Neural cell (in vitro differentiated cells): ENCODE results near the gene SRGAP3. TPM values are rescaled to one million over a fixed set of nuclear protein-coding genes. Genes with fewer than 3 reads are reported as not detected.

Experiments used
- H2AFZ ChIP-seq: fragments of 200-600, 300-800 bp; sonication (generic), shearing (Covaris generic); 2 replicates; pipeline ENCODE4 v1.6.0; 2014; ENCODE audit warnings: low read depth, mild to moderate bottlenecking, antibody characterized with exemption, low read length, moderate library complexity
- H3F3A ChIP-seq: fragments of 200-600 bp; shearing (Covaris generic); 2 replicates; pipeline ENCODE4 v1.6.1; 2016; ENCODE audit warnings: mild to moderate bottlenecking, moderate library complexity, mixed read lengths, antibody characterized with exemption, low read length; ENCODE audit not compliant: insufficient read depth, poor library complexity, severe bottlenecking
- H3K27ac ChIP-seq: fragments of 200-600, 300-800 bp; sonication (generic), shearing (Covaris generic); 2 replicates; pipeline ENCODE4 v1.5.1; 2014; ENCODE audit warnings: mild to moderate bottlenecking, low read length, moderate library complexity
- H3K27me3 ChIP-seq: fragments of 300-800, 200-600 bp; sonication (generic), shearing (Covaris generic); 2 replicates; pipeline ENCODE4 v1.6.0; 2014; ENCODE audit warnings: mild to moderate bottlenecking, low read depth, low read length, moderate library complexity; ENCODE audit not compliant: insufficient read depth
- H3K36me3 ChIP-seq: fragments of 300-800, 200-600 bp; sonication (generic), shearing (Covaris generic); 2 replicates; pipeline ENCODE4 v1.5.1; 2014; ENCODE audit warnings: mild to moderate bottlenecking, antibody characterized with exemption, low read length, moderate library complexity; ENCODE audit not compliant: insufficient read depth
- H3K4me2 ChIP-seq: fragments of 300-800, 200-600 bp; sonication (generic), shearing (Covaris generic); 2 replicates; pipeline ENCODE4 v1.6.0; 2014; ENCODE audit warnings: mild to moderate bottlenecking, low read length
- H3K4me3 ChIP-seq: fragments of 300-800, 200-600 bp; sonication (generic), shearing (Covaris generic); 2 replicates; pipeline ENCODE4 v1.5.1; 2014; ENCODE audit warnings: mild to moderate bottlenecking, low read length, moderate library complexity
- H3K79me2 ChIP-seq: fragments of 200-600 bp; shearing (Covaris generic); replicated peaks from 2 replicates; pipeline ENCODE4 v1.6.0; 2014; ENCODE audit warnings: mild to moderate bottlenecking, low read length, moderate library complexity; ENCODE audit not compliant: insufficient read depth
- H3K9ac ChIP-seq: fragments of 300-800, 200-600 bp; sonication (generic), shearing (Covaris generic); 2 replicates; pipeline ENCODE4 v1.6.1; 2016; ENCODE audit warnings: mild to moderate bottlenecking, low read length, mixed read lengths
- H3K9me2 ChIP-seq: fragments of 200-600 bp; shearing (Covaris generic); 2 replicates; pipeline ENCODE4 v1.6.1; 2016; ENCODE audit warnings: mild to moderate bottlenecking, low read length, mixed read lengths; ENCODE audit not compliant: insufficient read depth
- H3K9me3 ChIP-seq: fragments of 200-600, 300-800 bp; sonication (generic), shearing (Covaris generic); 2 replicates; pipeline ENCODE4 v1.6.1; 2016; ENCODE audit warnings: mild to moderate bottlenecking, mixed run types, low read length, moderate library complexity, mixed read lengths
- H4K20me1 ChIP-seq: fragments of 200-600 bp; shearing (Covaris generic); 2 replicates; pipeline ENCODE4 v1.6.1; 2016; ENCODE audit warnings: mild to moderate bottlenecking, mixed run types; ENCODE audit not compliant: insufficient read depth
- CTCF ChIP-seq: fragments of 450-650 bp; IDR thresholded peaks from 2 replicates; pipeline ENCODE4 v1.5.1; 2014; ENCODE audit warnings: antibody characterized with exemption, mild to moderate bottlenecking, moderate library complexity; ENCODE audit not compliant: poor library complexity, severe bottlenecking
- EP300 ChIP-seq: fragments of 450-650 bp; conservative IDR thresholded peaks from 2 replicates; pipeline ENCODE4 v1.6.1; 2014; ENCODE audit warnings: antibody characterized with exemption, mild to moderate bottlenecking, moderate library complexity; ENCODE audit not compliant: poor library complexity, severe bottlenecking
- EZH2 ChIP-seq: fragments of 200-600, 300-800 bp; shearing (Covaris generic), sonication (generic); IDR thresholded peaks from 2 replicates; pipeline ENCODE4 v1.6.1; 2014; ENCODE audit warnings: antibody characterized with exemption, low read length, borderline replicate concordance, mild to moderate bottlenecking; ENCODE audit not compliant: insufficient read depth, poor library complexity, severe bottlenecking
- MXI1 ChIP-seq: fragments of 450-650 bp; conservative IDR thresholded peaks from 2 replicates; pipeline ENCODE4 v1.6.1; 2014; ENCODE audit warnings: antibody characterized with exemption, mild to moderate bottlenecking; ENCODE audit not compliant: poor library complexity, severe bottlenecking
- POLR2AphosphoS5 ChIP-seq: IDR thresholded peaks from 2 replicates; pipeline ENCODE4 v1.6.1; 2012
- RAD21 ChIP-seq: fragments of 450-650 bp; conservative IDR thresholded peaks from 2 replicates; pipeline ENCODE4 v1.6.1; 2014; ENCODE audit warnings: antibody characterized with exemption, mild to moderate bottlenecking, moderate library complexity
- REST ChIP-seq: IDR thresholded peaks from 2 replicates; pipeline ENCODE4 v1.6.1; 2012; ENCODE audit warnings: borderline replicate concordance
- SMC3 ChIP-seq: fragments of 450-650 bp; conservative IDR thresholded peaks from 2 replicates; pipeline ENCODE4 v1.6.1; 2014; ENCODE audit warnings: antibody characterized with exemption, mild to moderate bottlenecking, moderate library complexity; ENCODE audit not compliant: poor library complexity
- TAF1 ChIP-seq: IDR thresholded peaks from 2 replicates; pipeline ENCODE4 v1.6.1; 2012; ENCODE audit warnings: low read depth
- polyA plus RNA-seq: library from polyadenylated mRNA; depleted of rRNA; stranded (reverse); fragments of >200 nt; gene quantifications from 2 replicates; pipeline ENCODE4 v1.2.3, GENCODE V29; 2014

The SRGAP3 gene
- polyA plus RNA-seq, 1 donor from 2014 or later = 31.5 TPM

- H3K79me2 ChIP-seq = peaks cover 6% of the 10 kb centered on the region
- no peak overlapping the region for H3K27ac ChIP-seq
- no peaks in the 10 kb centered on the region for H3F3A ChIP-seq
- H3K9me3 ChIP-seq = no peaks in the 10 kb centered on the region
- TF ChIP-seq EZH2 (no peak), SMC3 (no peak), TAF1 (no peak), RAD21 (no peak), MXI1 (no peak), EP300 (no peak), REST (no peak), CTCF (no peak), POLR2AphosphoS5 (no peak)
- H3K4me3 ChIP-seq = no peak overlapping the region
- H3K4me2 ChIP-seq = no peak overlapping the region
- H3K9ac ChIP-seq = no peak overlapping the region
- no peaks in the 10 kb centered on the region for H3K9me2 ChIP-seq
- H4K20me1 ChIP-seq = no peaks in the 10 kb centered on the region
- no peak overlapping the region for H2AFZ ChIP-seq
- H3K36me3 ChIP-seq = no peaks in the 10 kb centered on the region
- H3K27me3 ChIP-seq = no peaks in the 10 kb centered on the region
These were observed 87.6 kb downstream of the SRGAP3 start for GRCh38 chr3:9161811-9162210.

GRCh38 chr3:9161298-9161697 lies 88.1 kb downstream of the SRGAP3 start:
- H2AFZ ChIP-seq = no peak overlapping the region
- peaks cover 6% of the 10 kb centered on the region for H3K79me2 ChIP-seq
- H3K27me3 ChIP-seq = no peaks in the 10 kb centered on the region
- no peak overlapping the region for H3K9ac ChIP-seq
- no peaks in the 10 kb centered on the region for H3K9me3 ChIP-seq
- no peaks in the 10 kb centered on the region for H3F3A ChIP-seq
- H3K36me3 ChIP-seq = no peaks in the 10 kb centered on the region
- H3K27ac ChIP-seq = no peak overlapping the region
- H3K4me2 ChIP-seq = no peak overlapping the region
- no peaks in the 10 kb centered on the region for H4K20me1 ChIP-seq
- TF ChIP-seq TAF1 = no peak
- no peak for TF ChIP-seq POLR2AphosphoS5
- no peak for TF ChIP-seq RAD21
- TF ChIP-seq EP300 = no peak
- TF ChIP-seq MXI1 = no peak
- TF ChIP-seq REST = no peak
- no peaks in the 10 kb centered on the region for H3K9me2 ChIP-seq
- no peak overlapping the region for H3K4me3 ChIP-seq
